HG02973 (cell line): ENCODE results near the gene LIN28B.
"Not testable (repeated sequence)": the region's sequence is repeated elsewhere in the genome, so short reads cannot be mapped to it uniquely, and the experiment has no call there.

Source experiments
- ATAC-seq: cut with Tn5 transposase; IDR thresholded peaks from one replicate; pipeline ENCODE4 v1.9.1; 2021; ENCODE audit warnings: moderate library complexity; ENCODE audit not compliant: unreplicated experiment

LIN28B gene

GRCh38 chr6:104955927-104956730, 778 bp upstream of the LIN28B start:
- ATAC-seq = no peak

- no peak for ATAC-seq
Measured at GRCh38 chr6:104957301-104958177, 632 bp downstream of the LIN28B start.

- ATAC-seq = no peak
Measured at GRCh38 chr6:104958178-104959025, 1.5 kb downstream of the LIN28B start.

DNA sequence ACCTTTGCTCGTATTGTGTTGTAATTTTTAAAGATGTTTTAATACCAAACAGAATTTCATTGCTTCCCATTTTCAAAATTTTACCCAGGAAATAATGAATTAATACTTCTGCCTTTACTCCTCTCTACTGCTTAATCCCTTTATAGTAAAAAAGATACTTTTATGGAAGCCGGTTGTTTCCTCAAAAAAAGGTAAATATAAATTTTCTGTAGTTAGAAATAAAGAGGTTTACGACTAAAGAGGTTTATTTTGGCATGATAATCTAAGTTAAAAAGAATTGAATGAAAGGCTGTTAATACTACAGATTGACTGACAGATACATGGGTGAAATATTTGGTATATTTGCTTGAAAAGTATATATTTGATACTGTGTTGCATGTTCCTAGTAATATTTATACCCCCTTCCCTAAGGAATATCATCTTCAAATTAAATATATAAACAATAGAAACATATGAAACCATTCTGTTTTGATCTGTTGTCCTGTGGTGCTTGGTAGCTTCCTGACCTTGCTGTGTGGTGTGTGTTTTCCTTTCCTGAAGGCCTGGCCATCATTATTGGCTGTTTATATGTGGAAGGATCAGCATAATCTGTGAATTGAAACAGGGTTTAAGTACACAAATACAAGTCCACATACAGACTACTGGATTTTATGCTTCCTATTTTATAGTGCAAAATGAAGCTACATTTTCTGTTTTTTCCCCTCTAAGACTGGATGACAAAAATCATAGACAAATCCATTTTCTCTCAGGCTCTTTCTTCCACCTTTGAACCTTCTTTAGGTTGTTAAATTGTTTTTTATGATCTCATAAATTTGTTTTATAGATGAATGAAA, 2.3 kb downstream of the LIN28B start:
- ATAC-seq = no peak

GRCh38 chr6:104969108-104969507, 12.2 kb downstream of the LIN28B start:
- ATAC-seq = no peak

DNA sequence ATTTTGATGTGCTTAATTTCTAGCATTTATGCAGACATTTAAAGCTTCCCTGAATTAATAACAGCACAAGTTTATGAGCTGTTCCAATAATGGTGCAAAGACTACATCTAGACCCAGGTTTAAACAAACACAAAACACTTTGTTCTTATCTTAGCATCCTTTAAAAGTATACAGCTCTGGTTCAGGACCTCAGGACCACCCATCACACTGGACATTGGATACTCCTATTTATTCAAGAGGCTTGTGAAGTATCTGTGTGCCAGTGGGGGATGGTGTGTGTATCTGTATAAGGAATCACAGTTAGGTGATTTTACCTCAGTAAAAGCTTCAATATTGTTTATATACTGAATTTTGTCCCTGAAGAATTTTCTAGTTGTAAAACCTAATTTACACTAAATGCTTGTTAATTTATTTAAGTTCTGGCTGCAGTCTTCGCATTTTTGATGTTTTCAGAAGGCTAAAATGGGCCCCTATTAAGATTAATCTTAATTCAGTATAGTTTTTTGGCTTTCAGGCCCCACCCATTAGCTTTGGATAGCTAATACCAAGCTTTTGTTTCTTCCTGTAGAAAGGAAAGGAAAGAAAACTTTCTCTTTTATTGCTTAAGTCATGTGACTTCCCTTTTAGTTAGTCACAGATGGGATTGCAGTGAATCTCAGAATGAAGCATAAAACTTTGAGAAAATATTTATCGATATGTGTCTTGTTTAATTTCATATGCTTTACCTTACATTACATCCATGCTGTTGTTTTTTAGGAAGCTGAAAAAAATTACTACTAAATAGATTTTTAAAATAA, 13.1 kb downstream of the LIN28B start:
- no peak for ATAC-seq

- ATAC-seq = no peak
Measured at GRCh38 chr6:104973404-104973803, 16.5 kb downstream of the LIN28B start.

DNA sequence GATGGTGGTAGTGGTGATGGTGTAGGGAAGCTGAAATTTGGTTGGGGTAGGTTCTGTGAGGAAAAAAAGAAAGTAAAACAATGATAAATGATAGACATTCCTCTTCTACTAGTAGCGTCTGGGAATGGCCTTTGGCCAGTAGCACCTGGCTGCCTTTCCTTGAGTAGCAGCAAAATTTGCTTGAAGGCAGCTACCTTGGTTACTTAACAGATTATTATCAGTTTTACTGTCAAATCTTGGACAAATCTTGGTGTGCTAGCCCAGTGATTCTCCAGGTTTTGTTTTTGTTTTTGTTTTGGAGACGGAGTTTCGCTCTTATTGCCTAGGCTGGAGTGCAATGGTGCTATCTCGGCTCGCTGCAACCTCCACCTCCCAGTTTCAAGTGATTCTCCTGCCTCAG, 26.4 kb downstream of the LIN28B start:
- ATAC-seq = no peak

DNA sequence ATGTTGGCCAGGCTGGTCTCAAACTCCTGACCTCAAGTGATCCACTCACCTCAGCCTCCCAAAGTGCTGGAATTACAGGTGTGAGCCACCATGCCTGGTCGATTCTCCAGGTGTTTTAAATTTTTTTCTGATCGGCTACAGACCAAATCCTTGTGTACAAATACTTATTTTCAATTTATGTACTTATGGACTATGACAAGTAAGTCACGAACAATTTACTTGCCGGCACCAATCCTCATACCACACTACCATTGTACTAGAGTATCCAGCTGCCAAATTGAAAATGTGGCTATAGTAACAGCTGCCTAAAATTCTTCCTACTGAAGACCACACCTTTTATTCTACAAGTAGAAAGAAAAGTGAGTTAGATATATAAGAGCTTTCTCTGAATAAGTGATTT, 26.9 kb downstream of the LIN28B start:
- no peak for ATAC-seq

GRCh38 chr6:104984831-104985230, 27.9 kb downstream of the LIN28B start:
- ATAC-seq = no peak

DNA sequence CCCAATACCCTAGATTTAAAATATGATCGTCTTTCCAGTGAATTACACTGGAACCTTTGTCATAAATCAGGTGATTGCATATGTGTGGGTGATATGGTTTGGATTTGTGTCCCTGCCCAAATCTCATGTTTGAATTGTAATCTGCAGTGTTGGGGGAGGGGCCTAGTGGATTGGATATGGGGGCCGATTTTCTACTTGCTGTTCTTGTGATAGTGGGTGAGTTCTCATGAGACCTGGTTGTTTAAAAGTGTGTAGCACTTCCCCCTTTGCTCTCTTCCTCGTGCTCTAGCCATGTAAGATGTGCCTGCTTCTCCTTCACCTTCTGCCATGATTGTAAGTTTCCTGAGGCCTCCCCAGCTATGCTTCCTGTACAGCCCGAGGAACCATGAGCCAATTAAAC, 29.0 kb downstream of the LIN28B start:
- not testable (repeated sequence) for ATAC-seq

DNA sequence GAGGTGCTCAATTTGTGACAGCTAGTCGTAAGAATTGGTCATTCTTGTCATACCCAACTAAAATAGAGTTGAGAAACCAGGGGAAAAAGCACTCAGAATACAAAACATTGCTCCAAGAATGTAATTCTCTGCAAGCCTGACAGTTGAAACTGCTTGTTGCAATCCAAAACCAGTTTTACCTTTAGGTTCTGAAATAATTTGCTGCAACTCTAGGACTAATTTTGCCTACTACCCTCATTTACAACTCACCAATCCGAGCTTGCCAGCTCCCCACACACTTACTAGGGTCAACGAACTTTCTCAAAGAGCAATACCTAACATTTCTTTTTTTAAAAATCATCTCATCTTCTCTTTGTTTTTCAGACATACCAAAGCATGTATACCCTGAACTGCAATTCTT, 29.7 kb downstream of the LIN28B start:
- ATAC-seq = no peak

DNA sequence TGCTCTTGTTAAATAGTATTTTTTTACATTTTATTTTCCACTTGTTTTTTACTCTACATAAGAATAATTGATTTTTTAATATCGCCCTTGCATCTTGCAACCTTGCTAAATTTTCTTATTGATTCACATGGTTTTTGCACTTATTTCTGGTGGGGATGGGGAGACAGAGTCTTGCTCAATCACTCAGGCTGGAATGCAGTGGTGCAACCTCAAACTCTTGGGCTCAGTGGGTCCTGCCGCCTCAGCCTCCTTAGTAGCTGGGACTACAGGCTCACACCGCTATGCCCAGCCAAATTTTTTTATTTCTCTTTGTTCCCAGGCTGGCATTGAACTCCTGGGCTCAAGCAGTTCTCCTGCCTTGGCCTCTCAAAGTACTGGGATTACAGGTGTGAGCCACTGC, 30.3 kb downstream of the LIN28B start:
- no peak for ATAC-seq

DNA sequence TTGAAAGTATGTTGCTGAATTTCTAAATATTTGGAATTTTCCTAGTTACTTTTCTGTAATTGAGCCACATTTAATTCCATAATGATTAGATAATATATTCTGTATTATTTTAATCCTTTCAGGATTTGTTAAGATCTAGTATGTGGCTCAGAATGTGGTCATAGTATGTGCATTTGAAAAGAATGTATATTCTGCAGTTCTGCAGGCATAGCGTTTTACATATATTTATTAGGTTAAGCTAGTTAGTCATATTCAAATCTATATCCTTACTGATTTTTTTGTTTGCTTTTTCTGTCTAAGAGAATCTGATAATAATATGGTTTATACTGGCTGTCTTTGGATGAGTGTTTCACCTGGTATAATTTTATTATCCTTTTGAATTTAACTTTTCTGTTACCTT, 33.2 kb downstream of the LIN28B start:
- ATAC-seq = no peak

- not testable (repeated sequence) for ATAC-seq
Measured at GRCh38 chr6:104991062-104991461, 34.2 kb downstream of the LIN28B start.

GRCh38 chr6:104993576-104993975, 36.7 kb downstream of the LIN28B start:
- ATAC-seq = not testable (repeated sequence)

DNA sequence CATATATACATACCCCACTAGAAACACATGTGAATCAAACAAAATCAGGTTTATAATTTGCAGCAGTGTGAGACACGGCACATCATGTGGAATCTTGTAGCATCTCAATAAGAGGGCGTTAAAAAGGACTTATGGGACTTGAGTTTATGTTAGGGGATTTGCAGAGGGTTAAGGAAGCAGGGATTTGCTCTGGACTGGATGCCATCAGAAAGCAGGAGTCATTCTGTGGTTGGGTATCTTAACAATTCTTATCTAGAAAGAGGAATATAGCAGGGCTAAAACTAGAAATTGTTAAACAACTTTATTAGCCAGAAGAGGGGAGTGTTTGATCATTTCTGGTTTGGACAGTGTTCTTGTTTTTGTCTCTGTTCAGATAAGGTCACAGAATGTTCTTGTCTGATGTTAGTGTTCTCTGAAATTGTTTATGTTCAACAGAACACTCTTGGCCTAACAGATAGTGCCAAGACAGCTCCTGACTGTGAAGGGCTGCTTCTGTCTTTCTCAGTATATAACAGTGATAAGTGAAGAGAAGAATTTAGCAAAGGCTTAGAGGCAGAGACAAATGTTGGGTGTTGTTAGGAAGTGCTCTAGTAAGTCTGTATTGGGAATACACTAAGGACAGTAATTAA, 39.2 kb downstream of the LIN28B start:
- no peak for ATAC-seq

- no peak for ATAC-seq
Measured at GRCh38 chr6:105001063-105001462, 44.2 kb downstream of the LIN28B start.

DNA sequence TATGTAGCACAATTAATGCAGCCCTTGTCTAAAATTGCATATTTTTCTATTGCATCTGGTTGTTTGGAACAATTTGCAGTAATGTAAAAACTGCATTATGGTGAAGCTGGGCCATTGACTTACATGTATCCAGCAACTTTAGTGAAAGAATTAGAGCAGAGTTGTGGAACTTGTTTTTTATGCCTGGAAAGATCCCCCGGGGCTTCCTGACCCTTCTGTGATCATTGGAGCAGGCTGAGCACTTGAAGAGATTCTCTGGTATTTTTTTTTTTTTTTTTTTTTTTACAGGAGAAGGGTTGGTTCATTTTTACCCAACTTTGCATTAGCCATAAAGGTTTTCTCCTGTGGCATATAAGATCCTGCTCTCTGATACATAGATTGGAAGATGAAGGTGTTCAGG, 45.0 kb downstream of the LIN28B start:
- no peak for ATAC-seq
